ENCODE results near the gene OR6Y1. TPM values are rescaled to one million over a fixed set of nuclear protein-coding genes. Genes with fewer than 3 reads are reported as not detected.

Gene OR6Y1
- total and polyA plus RNA-seq, 9 donors, result not detected

GRCh38 chr1:158509471-158510156 lies 44.6 kb downstream of the OR6Y1 start:
- peak; percentile 85 for DNase-seq
- H3K4me1 ChIP-seq (ENCODE audit: control insufficient read depth, insufficient read depth, low read length), result no peaks in the 10 kb centered on the region

DNA sequence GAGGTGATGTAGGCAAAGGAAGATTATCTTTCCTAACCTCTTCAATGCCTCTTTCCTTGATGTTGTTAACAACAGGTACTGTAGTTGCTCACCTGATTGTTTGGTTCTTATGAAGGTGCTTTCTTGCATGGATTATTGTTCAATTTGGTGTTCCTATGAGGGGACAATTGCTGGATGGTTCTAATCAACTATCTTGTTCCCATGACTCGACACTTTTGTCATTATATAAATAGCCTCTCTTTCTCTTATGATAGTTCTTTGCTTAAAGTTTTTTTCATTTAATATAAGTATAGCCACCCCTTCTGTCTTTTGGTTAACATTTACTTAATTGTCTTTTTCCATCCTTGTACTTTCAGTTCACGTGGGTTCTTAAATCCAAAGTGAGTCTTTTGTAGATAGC lies 46.7 kb downstream of the OR6Y1 start:
- no peaks in the 10 kb centered on the region for H3K4me1 ChIP-seq (ENCODE audit: control insufficient read depth, insufficient read depth, low read length)
- no peaks in the 10 kb centered on the region for H3K36me3 ChIP-seq (ENCODE audit: control insufficient read depth, insufficient read depth, low read length)
- H3K27ac ChIP-seq (ENCODE audit: low read length), result no peak overlapping the region
- H3K9me3 ChIP-seq (replicated peaks; ENCODE audit: control insufficient read depth, low read depth, low read length), result no peaks in the 10 kb centered on the region
- WGBS (ENCODE audit: insufficient coverage), result no CpG with 5 or more reads among the region's 2 CpGs
- H3K27me3 ChIP-seq (ENCODE audit: control insufficient read depth, insufficient read depth, low read length), result no peaks in the 10 kb centered on the region
- DNase-seq, result no peak
- H3K4me3 ChIP-seq (ENCODE audit: low read length), result no peak overlapping the region

More at GRCh38 chr1:158509471-158510156, 44.6 kb downstream of the OR6Y1 start:
- H3K36me3 ChIP-seq (ENCODE audit: control insufficient read depth, insufficient read depth, low read length), result no peaks in the 10 kb centered on the region
- H3K4me3 ChIP-seq (ENCODE audit: low read length), result no peak overlapping the region
- 0% methylated on average over 1 of the region's 4 CpGs for whole genome bisulfite sequencing (ENCODE audit: insufficient coverage)
- H3K9me3 ChIP-seq (replicated peaks; ENCODE audit: control insufficient read depth, low read depth, low read length), result no peaks in the 10 kb centered on the region
- no peak overlapping the region for H3K27ac ChIP-seq (ENCODE audit: low read length)
- no peaks in the 10 kb centered on the region for H3K27me3 ChIP-seq (ENCODE audit: control insufficient read depth, insufficient read depth, low read length)

GRCh38 chr1:158506369-158506987 lies 47.7 kb downstream of the OR6Y1 start:
- Histone ChIP-seq H3K4me1 (ENCODE audit: control insufficient read depth, insufficient read depth, low read length) (no peaks in the 10 kb centered on the region), H3K27ac (ENCODE audit: low read length) (no peak overlapping the region), H3K36me3 (ENCODE audit: control insufficient read depth, insufficient read depth, low read length) (no peaks in the 10 kb centered on the region), H3K27me3 (ENCODE audit: control insufficient read depth, insufficient read depth, low read length) (no peaks in the 10 kb centered on the region), H3K4me3 (ENCODE audit: low read length) (no peak overlapping the region), H3K9me3 (replicated peaks; ENCODE audit: control insufficient read depth, low read depth, low read length) (no peaks in the 10 kb centered on the region)
- no peak for DNase-seq
- no CpG with 5 or more reads among the region's 1 CpG for WGBS (ENCODE audit: insufficient coverage)

DNA sequence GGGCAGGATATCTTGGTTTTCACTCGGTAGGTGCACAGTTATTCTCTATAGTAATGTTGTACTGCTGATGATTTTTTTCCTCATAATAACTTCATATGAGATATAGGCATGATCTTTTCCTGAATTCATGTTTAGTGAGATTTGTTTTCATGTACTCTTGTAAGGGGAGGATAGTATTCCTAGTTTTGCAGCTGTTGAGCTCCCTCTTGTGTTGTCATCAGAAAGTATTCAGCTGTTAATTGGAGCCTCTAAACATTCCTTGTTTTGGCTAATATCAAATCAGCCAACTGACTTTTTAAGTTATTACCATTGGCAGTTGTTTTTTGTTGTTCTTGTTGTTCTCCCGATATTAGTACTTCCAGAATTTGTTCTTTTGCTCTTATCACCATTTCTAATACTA lies 57.8 kb downstream of the OR6Y1 start:
- no peaks in the 10 kb centered on the region for H3K27me3 ChIP-seq (ENCODE audit: control insufficient read depth, insufficient read depth, low read length)
- no peaks in the 10 kb centered on the region for H3K36me3 ChIP-seq (ENCODE audit: control insufficient read depth, insufficient read depth, low read length)
- DNase-seq, result peak; percentile 18
- no peaks in the 10 kb centered on the region for H3K4me1 ChIP-seq (ENCODE audit: control insufficient read depth, insufficient read depth, low read length)
- no peak overlapping the region for H3K27ac ChIP-seq (ENCODE audit: low read length)
- no CpG with 5 or more reads among the region's 2 CpGs for WGBS (ENCODE audit: insufficient coverage)
- H3K9me3 ChIP-seq (replicated peaks; ENCODE audit: control insufficient read depth, low read depth, low read length), result no peaks in the 10 kb centered on the region
- no peak overlapping the region for H3K4me3 ChIP-seq (ENCODE audit: low read length)

- WGBS (ENCODE audit: insufficient coverage), result no CpG with 5 or more reads among the region's 2 CpGs
- H3K27me3 ChIP-seq (ENCODE audit: control insufficient read depth, insufficient read depth, low read length), result no peaks in the 10 kb centered on the region
- H3K36me3 ChIP-seq (ENCODE audit: control insufficient read depth, insufficient read depth, low read length), result no peaks in the 10 kb centered on the region
- H3K9me3 ChIP-seq (replicated peaks; ENCODE audit: control insufficient read depth, low read depth, low read length), result no peaks in the 10 kb centered on the region
- no peaks in the 10 kb centered on the region for H3K4me1 ChIP-seq (ENCODE audit: control insufficient read depth, insufficient read depth, low read length)
- H3K27ac ChIP-seq (ENCODE audit: low read length), result no peak overlapping the region
- DNase-seq, result no peak
- no peak overlapping the region for H3K4me3 ChIP-seq (ENCODE audit: low read length)
Observed at GRCh38 chr1:158494796-158495195, 59.4 kb downstream of the OR6Y1 start.

Other genes with a start within 250 kb of the OR6Y1 start
- 0.09 TPM for gene CD1B, start 222.9 kb downstream of the OR6Y1 start, total RNA-seq
- gene CD1B, start 222.9 kb downstream of the OR6Y1 start, polyA plus RNA-seq (ENCODE audit: insufficient read depth in 1 of 8, insufficient read length in 8 of 8, low replicate concordance in 1 of 8), result not detected
- 0.18 TPM for gene CD1E, start 200.5 kb downstream of the OR6Y1 start, total RNA-seq
- gene CD1E, start 200.5 kb downstream of the OR6Y1 start, polyA plus RNA-seq (ENCODE audit: insufficient read depth in 1 of 8, insufficient read length in 8 of 8, low replicate concordance in 1 of 8), result under 1 TPM in 5 of 8 donors, not detected in 3; 0.10 to 0.24 (median 0.16) TPM
- gene OR10T2, start 154.9 kb downstream of the OR6Y1 start, total RNA-seq, result not detected
- not detected for gene OR10T2, start 154.9 kb downstream of the OR6Y1 start, polyA plus RNA-seq (ENCODE audit: insufficient read depth in 1 of 8, insufficient read length in 8 of 8, low replicate concordance in 1 of 8)
- gene OR10K2, start 128.2 kb downstream of the OR6Y1 start, total RNA-seq, result not detected
- gene OR10K2, start 128.2 kb downstream of the OR6Y1 start, polyA plus RNA-seq (ENCODE audit: insufficient read depth in 1 of 8, insufficient read length in 8 of 8, low replicate concordance in 1 of 8), result under 1 TPM in 1 of 8 donors, not detected in 7; 0.31 TPM
- gene OR10K1, start 92.6 kb downstream of the OR6Y1 start, total RNA-seq, result not detected
- gene OR10K1, start 92.6 kb downstream of the OR6Y1 start, polyA plus RNA-seq (ENCODE audit: insufficient read depth in 1 of 8, insufficient read length in 8 of 8, low replicate concordance in 1 of 8), result under 1 TPM in 3 of 8 donors, not detected in 5; 0.03 to 0.10 (median 0.04) TPM
- not detected for gene OR10R2, start 82.2 kb downstream of the OR6Y1 start, total RNA-seq
- under 1 TPM in 1 of 8 donors, not detected in 7; 0.70 TPM for gene OR10R2, start 82.2 kb downstream of the OR6Y1 start, polyA plus RNA-seq (ENCODE audit: insufficient read depth in 1 of 8, insufficient read length in 8 of 8, low replicate concordance in 1 of 8)
- gene OR6P1, start 16.2 kb upstream of the OR6Y1 start, total RNA-seq, result not detected
- gene OR6P1, start 16.2 kb upstream of the OR6Y1 start, polyA plus RNA-seq (ENCODE audit: insufficient read depth in 1 of 8, insufficient read length in 8 of 8, low replicate concordance in 1 of 8), result not detected
- gene OR10X1, start 25.5 kb upstream of the OR6Y1 start, total RNA-seq, result not detected
- gene OR10X1, start 25.5 kb upstream of the OR6Y1 start, polyA plus RNA-seq (ENCODE audit: insufficient read depth in 1 of 8, insufficient read length in 8 of 8, low replicate concordance in 1 of 8), result not detected
- not detected for gene OR10Z1, start 50.9 kb upstream of the OR6Y1 start, total RNA-seq
- under 1 TPM in 5 of 8 donors, not detected in 3; 0.04 to 0.14 (median 0.09) TPM for gene OR10Z1, start 50.9 kb upstream of the OR6Y1 start, polyA plus RNA-seq (ENCODE audit: insufficient read depth in 1 of 8, insufficient read length in 8 of 8, low replicate concordance in 1 of 8)
- 1.2 TPM for gene SPTA1, start 132.3 kb upstream of the OR6Y1 start, total RNA-seq
- 1 to 10 TPM in 7 of 8 donors, under 1 TPM in 1; 0.99 to 5.6 (median 2.7) TPM for gene SPTA1, start 132.3 kb upstream of the OR6Y1 start, polyA plus RNA-seq (ENCODE audit: insufficient read depth in 1 of 8, insufficient read length in 8 of 8, low replicate concordance in 1 of 8)
- gene OR6K2, start 146.2 kb upstream of the OR6Y1 start, total RNA-seq, result not detected
- gene OR6K2, start 146.2 kb upstream of the OR6Y1 start, polyA plus RNA-seq (ENCODE audit: insufficient read depth in 1 of 8, insufficient read length in 8 of 8, low replicate concordance in 1 of 8), result not detected
- gene OR6K3, start 166.3 kb upstream of the OR6Y1 start, total RNA-seq, result not detected
- gene OR6K3, start 166.3 kb upstream of the OR6Y1 start, polyA plus RNA-seq (ENCODE audit: insufficient read depth in 1 of 8, insufficient read length in 8 of 8, low replicate concordance in 1 of 8), result not detected
- gene OR6K6, start 200.3 kb upstream of the OR6Y1 start, total RNA-seq, result not detected
- not detected for gene OR6K6, start 200.3 kb upstream of the OR6Y1 start, polyA plus RNA-seq (ENCODE audit: insufficient read depth in 1 of 8, insufficient read length in 8 of 8, low replicate concordance in 1 of 8)
- not detected for gene OR6N1, start 217.8 kb upstream of the OR6Y1 start, total RNA-seq
- gene OR6N1, start 217.8 kb upstream of the OR6Y1 start, polyA plus RNA-seq (ENCODE audit: insufficient read depth in 1 of 8, insufficient read length in 8 of 8, low replicate concordance in 1 of 8), result not detected
- gene OR6N2, start 226.8 kb upstream of the OR6Y1 start, total RNA-seq, result not detected
- not detected for gene OR6N2, start 226.8 kb upstream of the OR6Y1 start, polyA plus RNA-seq (ENCODE audit: insufficient read depth in 1 of 8, insufficient read length in 8 of 8, low replicate concordance in 1 of 8)